Muscle of leg (tissue), 11 donors: Measurements from ENCODE around the gene WASF3. TPM values are rescaled to one million over a fixed set of nuclear protein-coding genes. Genes with fewer than 3 reads are reported as not detected.

Experiments used
- DNase-seq: peaks from one replicate; pipeline ENCODE4 v3.0.0; 2013
- H3K27ac ChIP-seq: one replicate; pipeline ENCODE4 v1.5.1; 2013; ENCODE audit warnings: mild to moderate bottlenecking, low read length, control low read depth
- H3K27me3 ChIP-seq: one replicate; pipeline ENCODE4 v1.6.1; 2013; ENCODE audit warnings: low read length; ENCODE audit not compliant: control insufficient read depth, insufficient read depth
- H3K36me3 ChIP-seq: one replicate; pipeline ENCODE4 v1.6.1; 2013; ENCODE audit warnings: low read length; ENCODE audit not compliant: control insufficient read depth, insufficient read depth
- H3K4me1 ChIP-seq: one replicate; pipeline ENCODE4 v1.6.1; 2013; ENCODE audit warnings: low read length; ENCODE audit not compliant: control insufficient read depth, insufficient read depth
- H3K4me3 ChIP-seq: one replicate; pipeline ENCODE4 v1.5.1; 2013; ENCODE audit warnings: low read length, control low read depth
- H3K9me3 ChIP-seq: replicated peaks from 2 replicates; pipeline ENCODE4 v1.6.1; 2013; ENCODE audit warnings: low read depth, low read length; ENCODE audit not compliant: control insufficient read depth
- WGBS: methylation state at CpG from one replicate; pipeline ENCODE4 v1.1.5; 2013; ENCODE audit warnings: missing lambda C conversion rate; ENCODE audit not compliant: insufficient coverage; 5-methylcytosine and 5-hydroxymethylcytosine counted together
- polyA plus RNA-seq, 8 donors: library from polyadenylated mRNA; unstranded; fragments of 120-200 nt; gene quantifications; one replicate each; pipeline versions ENCODE4 v1.2.1 to v1.2.3, GENCODE V29; 2013; ENCODE audit warnings: inconsistent platforms in 1 of 8, low replicate concordance in 1 of 8; ENCODE audit not compliant: insufficient read length in 8 of 8, insufficient read depth in 1 of 8
- total RNA-seq: library from RNA; stranded (reverse); fragments of 120-200 nt; gene quantifications from one replicate; pipeline ENCODE4 v1.2.4, GENCODE V29; 2013

The WASF3 gene
- total and polyA plus RNA-seq, 9 donors: 6.2 to 14.7 (median 12.0) TPM

DNA sequence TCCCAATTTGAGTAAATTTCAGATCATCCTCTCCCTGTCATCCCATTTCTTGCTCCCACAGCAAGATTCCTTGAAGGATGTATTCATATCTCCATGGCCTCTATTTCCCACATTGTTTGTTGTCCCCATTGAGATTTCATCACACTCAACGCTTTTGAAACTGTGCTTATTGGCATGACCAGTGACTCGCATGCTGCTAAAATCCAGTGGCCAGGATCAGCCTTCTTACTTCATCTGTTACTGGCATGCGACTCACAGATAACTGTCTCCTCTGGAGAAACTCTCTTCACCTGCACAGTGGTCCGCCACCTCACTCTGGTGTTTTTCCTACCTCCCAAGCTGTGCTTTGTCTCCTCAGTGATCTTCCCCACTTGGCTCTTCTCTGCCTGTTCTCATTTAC is 95.8 kb downstream of the WASF3 start:
- peaks cover 15% of the 10 kb centered on the region for H3K9me3 ChIP-seq
- no peak overlapping the region for H3K4me3 ChIP-seq
- H3K4me1 ChIP-seq: no peaks in the 10 kb centered on the region
- DNase-seq: no peak
- H3K27ac ChIP-seq: no peak overlapping the region
- no peaks in the 10 kb centered on the region for H3K27me3 ChIP-seq
- H3K36me3 ChIP-seq: peaks cover 3% of the 10 kb centered on the region
- 81% methylated on average over 4 of the region's 4 CpGs for WGBS

DNA sequence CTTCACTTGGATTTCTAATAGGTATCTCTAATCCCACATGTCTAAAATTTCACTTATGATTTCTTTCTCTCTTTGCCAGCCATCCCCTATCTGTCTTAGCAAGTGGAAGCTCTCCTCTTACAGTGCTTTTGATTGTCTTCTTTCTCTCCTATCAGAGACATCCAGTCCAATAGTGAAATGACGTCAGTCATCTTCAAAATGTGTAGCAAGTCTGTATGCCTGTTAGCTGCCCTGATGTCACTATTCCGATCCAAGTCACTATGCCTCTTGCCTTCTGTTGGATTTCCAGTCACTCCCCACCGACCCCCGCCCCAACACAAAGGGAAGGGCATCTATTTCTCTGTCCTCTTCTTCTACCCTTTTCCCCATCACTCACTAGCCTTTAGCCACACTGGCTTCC is 96.4 kb downstream of the WASF3 start:
- H3K36me3 ChIP-seq: peaks cover 3% of the 10 kb centered on the region
- H3K9me3 ChIP-seq: peaks cover 15% of the 10 kb centered on the region
- H3K27me3 ChIP-seq: no peaks in the 10 kb centered on the region
- H3K4me1 ChIP-seq: no peaks in the 10 kb centered on the region
- WGBS: 92% methylated on average over 4 of the region's 4 CpGs
- H3K27ac ChIP-seq: no peak overlapping the region
- no peak overlapping the region for H3K4me3 ChIP-seq
- no peak for DNase-seq

DNA sequence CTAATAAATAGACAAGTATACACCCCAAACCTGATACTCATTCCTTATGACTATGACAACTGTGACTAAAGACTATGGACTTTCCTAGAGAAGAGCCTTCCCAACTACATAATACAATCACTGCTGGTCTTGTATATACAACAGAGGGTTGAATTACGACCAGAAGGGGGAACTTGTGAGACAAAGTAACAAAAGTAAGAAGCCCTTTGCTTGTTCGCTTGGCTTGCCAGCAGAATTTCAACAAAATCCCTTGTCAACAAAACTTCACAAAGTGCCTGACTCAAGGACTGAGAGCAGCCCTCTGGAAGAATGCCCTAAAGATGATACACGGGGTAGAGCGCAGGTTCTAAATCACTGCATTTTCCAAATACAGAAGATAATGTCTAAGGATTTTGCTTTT is 99.4 kb downstream of the WASF3 start:
- Histone ChIP-seq H3K4me1 (no peaks in the 10 kb centered on the region), H3K27ac (no peak overlapping the region), H3K4me3 (no peak overlapping the region), H3K9me3 (no peaks in the 10 kb centered on the region), H3K36me3 (no peaks in the 10 kb centered on the region), H3K27me3 (no peaks in the 10 kb centered on the region)
- no CpG with 5 or more reads among the region's 4 CpGs for WGBS
- DNase-seq: peak; percentile 26

DNA sequence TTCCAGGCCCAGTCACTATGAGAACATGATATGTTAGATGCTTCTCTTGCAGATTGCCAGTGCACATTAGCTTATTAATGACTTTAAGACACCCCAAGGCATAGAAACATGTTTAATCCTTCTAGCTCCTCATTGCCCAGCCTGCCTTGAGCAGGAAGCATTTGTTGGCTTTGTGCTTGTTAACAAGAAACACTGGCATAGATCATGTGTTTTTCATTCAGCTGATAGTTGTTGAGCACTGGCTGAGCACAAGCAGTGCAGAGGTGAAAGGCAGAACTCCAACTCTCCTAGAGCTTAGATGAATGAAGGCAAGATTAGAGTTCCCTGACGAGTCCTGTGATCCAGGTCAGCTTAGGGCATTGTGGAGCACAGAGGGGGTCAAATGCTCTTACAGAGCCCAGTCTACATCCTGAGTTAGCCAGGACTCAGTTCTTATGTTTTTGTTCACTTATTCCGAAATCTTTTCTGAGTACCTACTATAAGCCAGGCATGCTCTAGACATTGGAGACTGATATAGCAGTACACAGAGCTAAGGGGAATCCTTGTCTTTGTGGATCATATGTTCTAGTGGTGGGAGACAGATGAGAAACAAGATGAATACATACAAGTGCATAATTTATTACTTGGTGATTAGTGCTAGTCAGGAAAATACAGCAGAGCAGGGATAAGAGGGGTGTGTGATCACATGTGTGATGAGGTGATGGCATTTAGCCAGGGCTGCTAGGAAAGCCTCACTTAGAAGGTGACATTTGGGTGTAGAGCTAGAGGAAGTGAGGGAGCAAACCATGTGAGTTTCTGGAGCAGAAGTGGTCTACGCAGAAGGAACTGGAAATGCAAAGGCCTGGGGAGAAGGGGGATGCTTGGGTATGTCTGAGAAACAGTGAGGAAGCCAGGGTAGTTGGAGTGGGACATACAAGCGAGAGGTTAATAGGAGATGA is 101.2 kb downstream of the WASF3 start:
- H3K4me1 ChIP-seq: no peaks in the 10 kb centered on the region
- no peaks in the 10 kb centered on the region for H3K27me3 ChIP-seq
- 78% methylated on average over 3 of the region's 4 CpGs for WGBS
- no peak overlapping the region for H3K27ac ChIP-seq
- H3K36me3 ChIP-seq: no peaks in the 10 kb centered on the region
- H3K9me3 ChIP-seq: no peaks in the 10 kb centered on the region
- H3K4me3 ChIP-seq: no peak overlapping the region
- no peak for DNase-seq

DNA sequence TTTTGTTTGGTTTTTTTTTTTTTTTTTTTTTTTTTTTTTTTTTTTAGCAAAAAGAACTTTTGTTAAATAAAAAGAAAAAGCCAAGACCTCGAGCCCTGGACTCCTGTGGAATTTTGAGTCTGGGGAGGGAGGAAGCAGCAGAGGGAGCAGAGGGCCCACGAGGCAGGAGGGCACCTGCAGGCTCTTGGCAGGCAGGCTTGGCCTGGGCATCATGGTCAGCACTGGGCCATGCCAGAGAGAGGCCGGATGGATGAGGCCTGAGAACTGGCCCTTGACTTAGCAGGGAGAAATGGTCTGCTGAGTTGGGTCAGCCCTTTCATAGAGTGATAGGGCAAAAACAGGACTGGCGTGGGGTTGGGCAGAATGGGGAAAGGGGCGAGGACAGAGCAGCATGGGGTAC is 102.7 kb downstream of the WASF3 start:
- Histone ChIP-seq H3K27me3 (no peaks in the 10 kb centered on the region), H3K4me1 (no peaks in the 10 kb centered on the region), H3K27ac (no peak overlapping the region), H3K36me3 (no peaks in the 10 kb centered on the region), H3K4me3 (no peak overlapping the region), H3K9me3 (no peaks in the 10 kb centered on the region)
- 85% methylated on average over 5 of the region's 5 CpGs for WGBS
- DNase-seq: no peak

DNA sequence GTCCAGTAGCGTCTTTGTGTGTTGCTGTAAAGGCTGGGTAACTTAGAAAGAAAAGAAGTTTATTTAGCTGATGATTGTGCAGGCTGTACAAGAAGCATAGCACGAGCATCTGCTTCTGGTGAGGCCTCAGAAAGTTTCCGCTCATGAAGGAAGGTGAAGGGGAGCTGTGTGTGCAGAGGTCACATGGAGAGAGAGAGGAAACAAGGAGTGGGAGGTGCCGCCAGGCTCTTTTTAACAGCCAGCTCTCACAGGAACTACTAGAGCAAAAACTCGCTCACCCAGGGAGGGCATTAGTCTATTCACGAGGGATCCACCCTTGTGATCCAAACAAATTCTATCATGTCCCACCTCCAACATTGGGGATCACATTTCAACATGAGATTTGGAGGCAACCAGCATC is 103.3 kb downstream of the WASF3 start:
- no peak for DNase-seq
- Histone ChIP-seq H3K27ac (no peak overlapping the region), H3K9me3 (no peaks in the 10 kb centered on the region), H3K36me3 (no peaks in the 10 kb centered on the region), H3K4me1 (no peaks in the 10 kb centered on the region), H3K4me3 (no peak overlapping the region), H3K27me3 (no peaks in the 10 kb centered on the region)
- WGBS: 65% methylated on average over 4 of the region's 6 CpGs

DNA sequence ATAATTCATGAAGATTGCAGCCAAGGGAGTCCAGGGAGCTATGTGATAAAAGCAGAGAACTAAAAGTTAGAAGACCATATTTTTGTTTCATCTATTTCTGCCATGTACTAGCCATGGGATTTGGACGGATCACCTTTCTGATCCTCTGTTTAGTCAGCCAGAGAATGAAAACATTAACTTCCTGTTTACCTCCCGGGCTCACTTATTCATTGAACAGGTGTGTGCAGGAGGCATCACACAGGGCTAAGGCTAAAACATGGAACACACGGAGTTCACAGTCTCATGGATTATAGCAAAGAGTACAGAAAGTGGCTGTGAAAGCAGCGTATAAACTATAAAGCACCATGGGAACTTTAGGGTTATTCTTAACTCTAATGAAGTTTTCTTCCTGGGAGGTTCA is 106.3 kb downstream of the WASF3 start:
- no peaks in the 10 kb centered on the region for H3K27me3 ChIP-seq
- no peaks in the 10 kb centered on the region for H3K4me1 ChIP-seq
- H3K36me3 ChIP-seq: no peaks in the 10 kb centered on the region
- no peak overlapping the region for H3K4me3 ChIP-seq
- H3K9me3 ChIP-seq: no peaks in the 10 kb centered on the region
- DNase-seq: no peak
- 83% methylated on average over 1 of the region's 4 CpGs for WGBS
- H3K27ac ChIP-seq: no peak overlapping the region

DNA sequence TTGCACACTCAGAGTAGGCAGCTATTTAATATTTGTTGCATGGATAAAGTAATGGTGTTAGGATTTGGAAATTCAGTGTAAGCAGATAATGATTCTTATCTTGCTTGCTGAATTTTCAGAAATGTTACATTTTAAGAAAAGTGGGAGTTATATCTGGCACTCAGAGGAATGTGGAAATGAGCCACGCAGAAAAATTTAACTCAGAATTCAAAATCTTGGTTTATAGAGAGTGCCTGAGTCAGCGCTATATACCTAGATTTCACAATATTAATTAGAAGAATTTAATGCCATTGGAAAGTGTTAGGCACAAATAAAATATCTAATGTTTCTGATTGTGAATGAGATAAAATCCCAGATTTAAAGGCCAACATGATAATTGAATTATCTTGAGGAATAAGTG is 106.8 kb downstream of the WASF3 start:
- H3K27me3 ChIP-seq: no peaks in the 10 kb centered on the region
- no peak overlapping the region for H3K4me3 ChIP-seq
- no peaks in the 10 kb centered on the region for H3K36me3 ChIP-seq
- WGBS: no CpG with 5 or more reads among the region's 2 CpGs
- no peaks in the 10 kb centered on the region for H3K4me1 ChIP-seq
- DNase-seq: no peak
- no peaks in the 10 kb centered on the region for H3K9me3 ChIP-seq
- H3K27ac ChIP-seq: no peak overlapping the region

DNA sequence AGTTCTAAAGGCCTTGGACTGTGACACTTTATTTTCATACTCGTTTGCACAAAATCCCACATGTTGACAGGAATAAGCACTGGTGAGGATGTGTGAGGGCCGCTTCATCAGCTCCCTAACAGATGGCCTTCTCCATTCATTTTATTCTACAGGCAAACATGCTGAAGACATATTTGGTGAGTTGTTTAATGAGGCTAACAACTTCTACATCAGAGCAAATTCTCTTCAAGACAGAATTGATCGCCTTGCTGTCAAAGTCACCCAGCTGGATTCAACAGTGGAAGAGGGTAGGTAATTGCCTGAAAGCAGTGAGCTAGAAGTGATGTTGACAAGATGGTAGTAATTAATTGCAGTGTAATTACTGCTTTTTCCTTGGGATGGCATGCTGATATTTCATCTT is 107.4 kb downstream of the WASF3 start:
- H3K9me3 ChIP-seq: no peaks in the 10 kb centered on the region
- no peak overlapping the region for H3K4me3 ChIP-seq
- no peak for DNase-seq
- H3K4me1 ChIP-seq: no peaks in the 10 kb centered on the region
- H3K36me3 ChIP-seq: no peaks in the 10 kb centered on the region
- WGBS: no CpG with 5 or more reads among the region's 3 CpGs
- H3K27me3 ChIP-seq: no peaks in the 10 kb centered on the region
- H3K27ac ChIP-seq: no peak overlapping the region

DNA sequence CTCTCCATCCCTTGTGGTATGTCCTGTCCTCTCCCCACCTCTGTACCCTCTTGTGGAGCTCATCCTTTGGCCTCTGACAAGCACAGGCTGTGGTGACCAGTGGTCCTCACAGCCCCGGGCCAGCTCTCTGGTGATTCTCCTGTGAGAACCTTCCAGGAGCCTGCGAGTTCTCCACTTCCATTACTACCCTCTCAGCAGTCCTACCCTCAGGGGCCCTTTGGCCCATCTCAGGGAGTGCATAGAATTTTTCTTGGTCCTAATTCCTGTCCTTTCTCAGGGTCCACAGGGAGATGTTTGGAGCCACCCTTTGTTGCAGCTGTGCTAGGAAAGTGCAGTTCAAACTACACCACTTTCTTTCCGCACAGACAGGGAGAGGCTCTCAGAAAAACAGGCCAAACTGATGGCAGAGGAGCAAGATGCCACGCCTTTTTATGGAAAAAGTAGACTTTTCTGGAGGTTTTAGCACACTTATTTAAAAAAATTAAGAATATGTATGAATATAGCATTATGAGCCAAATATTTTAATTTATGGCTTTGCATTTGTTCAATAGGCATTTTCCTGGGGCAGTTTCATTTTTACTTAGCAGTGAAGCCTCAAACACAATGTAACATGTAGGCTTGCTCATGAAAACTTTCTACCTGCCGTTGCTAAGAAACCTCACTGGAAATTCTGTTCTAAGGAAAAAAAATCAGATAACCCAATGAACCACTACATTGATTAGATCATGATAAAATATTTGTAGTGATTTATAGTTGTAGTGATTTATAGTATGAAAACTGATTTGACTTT is 111.1 kb downstream of the WASF3 start:
- Histone ChIP-seq H3K27me3 (no peaks in the 10 kb centered on the region), H3K9me3 (no peaks in the 10 kb centered on the region), H3K27ac (no peak overlapping the region), H3K36me3 (no peaks in the 10 kb centered on the region), H3K4me3 (no peak overlapping the region), H3K4me1 (no peaks in the 10 kb centered on the region)
- DNase-seq: no peak
- 72% methylated on average over 2 of the region's 5 CpGs for WGBS
